ENCODE data around the gene WDTC1. TPM values are rescaled to one million over a fixed set of nuclear protein-coding genes. Genes with fewer than 3 reads are reported as not detected.
A peak's percentile ranks its signal among the peaks of the same experiment; 100 is the strongest.

WDTC1 gene
- total and polyA plus RNA-seq, 9 of the 15 experiments (the other 6 are each of a cell fraction or from before 2014, with no cell fraction given) = 0.18 to 32.3 (median 8.8) TPM

DNA sequence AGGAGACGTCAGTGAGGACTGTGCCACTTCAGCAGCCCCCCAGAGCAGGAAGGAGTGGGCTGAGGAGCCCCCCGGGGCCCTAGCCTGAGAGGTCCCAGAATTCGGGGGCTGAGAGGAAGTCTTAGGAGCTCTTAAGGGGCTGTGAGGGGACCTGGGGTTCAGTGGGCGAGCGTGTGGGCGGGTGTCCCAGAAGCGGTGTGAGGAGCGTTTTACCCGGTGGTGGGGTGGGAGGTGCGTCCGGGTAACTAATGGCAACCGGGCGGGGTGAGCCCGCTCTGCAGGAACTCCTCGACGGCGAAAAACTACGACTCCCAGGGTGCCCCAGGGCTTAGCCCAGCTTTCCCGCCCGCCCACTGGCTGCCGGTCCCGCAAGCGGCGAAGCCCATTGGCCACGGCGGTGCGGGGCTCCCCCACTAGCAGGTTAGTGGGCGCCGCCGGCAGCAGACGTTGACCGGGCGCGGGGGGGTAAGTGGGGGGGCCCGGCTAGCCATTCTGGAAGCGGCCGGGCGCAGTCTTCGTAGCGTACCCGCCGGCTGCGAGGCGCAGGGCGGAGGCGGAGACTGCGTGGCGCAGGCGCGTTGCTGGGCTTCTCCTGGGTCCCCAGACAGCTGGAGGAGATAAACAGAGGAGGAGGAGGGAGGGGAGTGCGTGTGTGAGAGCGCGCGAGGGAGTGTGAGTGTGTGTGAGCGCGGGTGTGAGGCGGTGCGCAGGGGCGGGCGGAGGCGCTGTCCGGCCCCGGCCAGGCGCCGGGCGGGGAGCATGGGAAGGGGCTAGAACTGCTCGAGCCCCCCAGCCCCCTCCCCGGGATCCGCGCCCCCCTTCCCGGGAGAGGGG lies at the start of gene WDTC1 (continued):
- TF ChIP-seq, protein P1, sequence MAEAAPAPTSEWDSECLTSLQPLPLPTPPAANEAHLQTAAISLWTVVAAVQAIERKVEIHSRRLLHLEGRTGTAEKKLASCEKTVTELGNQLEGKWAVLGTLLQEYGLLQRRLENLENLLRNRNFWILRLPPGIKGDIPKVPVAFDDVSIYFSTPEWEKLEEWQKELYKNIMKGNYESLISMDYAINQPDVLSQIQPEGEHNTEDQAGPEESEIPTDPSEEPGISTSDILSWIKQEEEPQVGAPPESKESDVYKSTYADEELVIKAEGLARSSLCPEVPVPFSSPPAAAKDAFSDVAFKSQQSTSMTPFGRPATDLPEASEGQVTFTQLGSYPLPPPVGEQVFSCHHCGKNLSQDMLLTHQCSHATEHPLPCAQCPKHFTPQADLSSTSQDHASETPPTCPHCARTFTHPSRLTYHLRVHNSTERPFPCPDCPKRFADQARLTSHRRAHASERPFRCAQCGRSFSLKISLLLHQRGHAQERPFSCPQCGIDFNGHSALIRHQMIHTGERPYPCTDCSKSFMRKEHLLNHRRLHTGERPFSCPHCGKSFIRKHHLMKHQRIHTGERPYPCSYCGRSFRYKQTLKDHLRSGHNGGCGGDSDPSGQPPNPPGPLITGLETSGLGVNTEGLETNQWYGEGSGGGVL (CRISPR knock-in tag; IDR thresholded peaks at IDR 0.05) = no peak
- TF ChIP-seq CAMTA2 (CRISPR knock-in tag; conservative IDR thresholded peaks at IDR 0.05) (no peak), ZNF354B (CRISPR knock-in tag; IDR thresholded peaks at IDR 0.05) (no peak), TBL1XR1 (IDR thresholded peaks at IDR 0.05; ENCODE audit: low read length in 2 of 2) (no peak; a peak in 2 of 4 replicates), KLF16 (IDR thresholded peaks at IDR 0.05) (peak; percentile 7; the same call in 1 of the 2 replicates), ERF (CRISPR knock-in tag; IDR thresholded peaks at IDR 0.05) (no peak), ZNF408 (CRISPR knock-in tag; IDR thresholded peaks at IDR 0.05; ENCODE audit: low read depth) (no peak), NFIC (IDR thresholded peaks at IDR 0.05) (no peak), NONO (IDR thresholded peaks at IDR 0.05; ENCODE audit: low read depth in 2 of 2, low read length in 1 of 2) (no peak), ZNF232 (CRISPR knock-in tag; IDR thresholded peaks at IDR 0.05) (no peak)
- TF ChIP-seq, protein P2, sequence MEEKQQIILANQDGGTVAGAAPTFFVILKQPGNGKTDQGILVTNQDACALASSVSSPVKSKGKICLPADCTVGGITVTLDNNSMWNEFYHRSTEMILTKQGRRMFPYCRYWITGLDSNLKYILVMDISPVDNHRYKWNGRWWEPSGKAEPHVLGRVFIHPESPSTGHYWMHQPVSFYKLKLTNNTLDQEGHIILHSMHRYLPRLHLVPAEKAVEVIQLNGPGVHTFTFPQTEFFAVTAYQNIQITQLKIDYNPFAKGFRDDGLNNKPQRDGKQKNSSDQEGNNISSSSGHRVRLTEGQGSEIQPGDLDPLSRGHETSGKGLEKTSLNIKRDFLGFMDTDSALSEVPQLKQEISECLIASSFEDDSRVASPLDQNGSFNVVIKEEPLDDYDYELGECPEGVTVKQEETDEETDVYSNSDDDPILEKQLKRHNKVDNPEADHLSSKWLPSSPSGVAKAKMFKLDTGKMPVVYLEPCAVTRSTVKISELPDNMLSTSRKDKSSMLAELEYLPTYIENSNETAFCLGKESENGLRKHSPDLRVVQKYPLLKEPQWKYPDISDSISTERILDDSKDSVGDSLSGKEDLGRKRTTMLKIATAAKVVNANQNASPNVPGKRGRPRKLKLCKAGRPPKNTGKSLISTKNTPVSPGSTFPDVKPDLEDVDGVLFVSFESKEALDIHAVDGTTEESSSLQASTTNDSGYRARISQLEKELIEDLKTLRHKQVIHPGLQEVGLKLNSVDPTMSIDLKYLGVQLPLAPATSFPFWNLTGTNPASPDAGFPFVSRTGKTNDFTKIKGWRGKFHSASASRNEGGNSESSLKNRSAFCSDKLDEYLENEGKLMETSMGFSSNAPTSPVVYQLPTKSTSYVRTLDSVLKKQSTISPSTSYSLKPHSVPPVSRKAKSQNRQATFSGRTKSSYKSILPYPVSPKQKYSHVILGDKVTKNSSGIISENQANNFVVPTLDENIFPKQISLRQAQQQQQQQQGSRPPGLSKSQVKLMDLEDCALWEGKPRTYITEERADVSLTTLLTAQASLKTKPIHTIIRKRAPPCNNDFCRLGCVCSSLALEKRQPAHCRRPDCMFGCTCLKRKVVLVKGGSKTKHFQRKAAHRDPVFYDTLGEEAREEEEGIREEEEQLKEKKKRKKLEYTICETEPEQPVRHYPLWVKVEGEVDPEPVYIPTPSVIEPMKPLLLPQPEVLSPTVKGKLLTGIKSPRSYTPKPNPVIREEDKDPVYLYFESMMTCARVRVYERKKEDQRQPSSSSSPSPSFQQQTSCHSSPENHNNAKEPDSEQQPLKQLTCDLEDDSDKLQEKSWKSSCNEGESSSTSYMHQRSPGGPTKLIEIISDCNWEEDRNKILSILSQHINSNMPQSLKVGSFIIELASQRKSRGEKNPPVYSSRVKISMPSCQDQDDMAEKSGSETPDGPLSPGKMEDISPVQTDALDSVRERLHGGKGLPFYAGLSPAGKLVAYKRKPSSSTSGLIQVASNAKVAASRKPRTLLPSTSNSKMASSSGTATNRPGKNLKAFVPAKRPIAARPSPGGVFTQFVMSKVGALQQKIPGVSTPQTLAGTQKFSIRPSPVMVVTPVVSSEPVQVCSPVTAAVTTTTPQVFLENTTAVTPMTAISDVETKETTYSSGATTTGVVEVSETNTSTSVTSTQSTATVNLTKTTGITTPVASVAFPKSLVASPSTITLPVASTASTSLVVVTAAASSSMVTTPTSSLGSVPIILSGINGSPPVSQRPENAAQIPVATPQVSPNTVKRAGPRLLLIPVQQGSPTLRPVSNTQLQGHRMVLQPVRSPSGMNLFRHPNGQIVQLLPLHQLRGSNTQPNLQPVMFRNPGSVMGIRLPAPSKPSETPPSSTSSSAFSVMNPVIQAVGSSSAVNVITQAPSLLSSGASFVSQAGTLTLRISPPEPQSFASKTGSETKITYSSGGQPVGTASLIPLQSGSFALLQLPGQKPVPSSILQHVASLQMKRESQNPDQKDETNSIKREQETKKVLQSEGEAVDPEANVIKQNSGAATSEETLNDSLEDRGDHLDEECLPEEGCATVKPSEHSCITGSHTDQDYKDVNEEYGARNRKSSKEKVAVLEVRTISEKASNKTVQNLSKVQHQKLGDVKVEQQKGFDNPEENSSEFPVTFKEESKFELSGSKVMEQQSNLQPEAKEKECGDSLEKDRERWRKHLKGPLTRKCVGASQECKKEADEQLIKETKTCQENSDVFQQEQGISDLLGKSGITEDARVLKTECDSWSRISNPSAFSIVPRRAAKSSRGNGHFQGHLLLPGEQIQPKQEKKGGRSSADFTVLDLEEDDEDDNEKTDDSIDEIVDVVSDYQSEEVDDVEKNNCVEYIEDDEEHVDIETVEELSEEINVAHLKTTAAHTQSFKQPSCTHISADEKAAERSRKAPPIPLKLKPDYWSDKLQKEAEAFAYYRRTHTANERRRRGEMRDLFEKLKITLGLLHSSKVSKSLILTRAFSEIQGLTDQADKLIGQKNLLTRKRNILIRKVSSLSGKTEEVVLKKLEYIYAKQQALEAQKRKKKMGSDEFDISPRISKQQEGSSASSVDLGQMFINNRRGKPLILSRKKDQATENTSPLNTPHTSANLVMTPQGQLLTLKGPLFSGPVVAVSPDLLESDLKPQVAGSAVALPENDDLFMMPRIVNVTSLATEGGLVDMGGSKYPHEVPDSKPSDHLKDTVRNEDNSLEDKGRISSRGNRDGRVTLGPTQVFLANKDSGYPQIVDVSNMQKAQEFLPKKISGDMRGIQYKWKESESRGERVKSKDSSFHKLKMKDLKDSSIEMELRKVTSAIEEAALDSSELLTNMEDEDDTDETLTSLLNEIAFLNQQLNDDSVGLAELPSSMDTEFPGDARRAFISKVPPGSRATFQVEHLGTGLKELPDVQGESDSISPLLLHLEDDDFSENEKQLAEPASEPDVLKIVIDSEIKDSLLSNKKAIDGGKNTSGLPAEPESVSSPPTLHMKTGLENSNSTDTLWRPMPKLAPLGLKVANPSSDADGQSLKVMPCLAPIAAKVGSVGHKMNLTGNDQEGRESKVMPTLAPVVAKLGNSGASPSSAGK (IDR thresholded peaks at IDR 0.05) = no peak
- TF ChIP-seq, protein P3, sequence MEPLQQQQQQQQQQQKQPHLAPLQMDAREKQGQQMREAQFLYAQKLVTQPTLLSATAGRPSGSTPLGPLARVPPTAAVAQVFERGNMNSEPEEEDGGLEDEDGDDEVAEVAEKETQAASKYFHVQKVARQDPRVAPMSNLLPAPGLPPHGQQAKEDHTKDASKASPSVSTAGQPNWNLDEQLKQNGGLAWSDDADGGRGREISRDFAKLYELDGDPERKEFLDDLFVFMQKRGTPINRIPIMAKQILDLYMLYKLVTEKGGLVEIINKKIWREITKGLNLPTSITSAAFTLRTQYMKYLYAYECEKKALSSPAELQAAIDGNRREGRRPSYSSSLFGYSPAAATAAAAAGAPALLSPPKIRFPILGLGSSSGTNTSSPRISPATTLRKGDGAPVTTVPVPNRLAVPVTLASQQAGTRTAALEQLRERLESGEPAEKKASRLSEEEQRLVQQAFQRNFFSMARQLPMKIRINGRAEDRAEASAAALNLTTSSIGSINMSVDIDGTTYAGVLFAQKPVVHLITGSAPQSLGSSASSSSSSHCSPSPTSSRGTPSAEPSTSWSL (CRISPR knock-in tag; IDR thresholded peaks at IDR 0.05; ENCODE audit: borderline replicate concordance) = no peak

All from K562 (cell line).